NCI-H526 (cell line): Measurements from ENCODE around the gene FCAMR.

Experiments
- DNase-seq, 2 experiments: peaks; one replicate each; lab custom pipeline; 2025; lab: John Stamatoyannopoulos, UW

Gene FCAMR

GRCh38 chr1:206909161-206909882 lies 60.9 kb downstream of the FCAMR start:
- peak in 1 of 2 experiments; percentile 87 for DNase-seq

- no peak for DNase-seq
These were observed 62.2 kb downstream of the FCAMR start for GRCh38 chr1:206908038-206908437.
